Keratinocyte (primary cell): Measurements from ENCODE around the gene LDAH. TPM values are rescaled to one million over a fixed set of nuclear protein-coding genes. Genes with fewer than 3 reads are reported as not detected.

Experiments used
- DNase-seq: peaks from one replicate; pipeline ENCODE4 v3.0.0-alpha.2; 2011; ENCODE audit warnings: low read depth, missing footprints, low spot score
- FAIRE-seq: peaks from 2 replicates; lab custom pipeline; 2011; peaks lifted over from hg19 to GRCh38; lab: Jason Lieb, UNC
- H2AFZ ChIP-seq: 2 replicates; pipeline ENCODE4 v1.6.0; 2012; ENCODE audit warnings: low read length, control low read depth, inconsistent platforms; ENCODE audit not compliant: control insufficient read depth
- H3K27ac ChIP-seq: 2 replicates; pipeline ENCODE4 v1.5.1; 2011; ENCODE audit warnings: low read length; ENCODE audit not compliant: control insufficient read depth, insufficient read depth
- H3K27me3 ChIP-seq: 3 replicates; pipeline ENCODE4 v1.6.0; 2011; ENCODE audit warnings: low read length; ENCODE audit not compliant: control insufficient read depth, insufficient read depth; ENCODE audit errors: extremely low read depth
- H3K36me3 ChIP-seq, 2 experiments: 2 replicates in 1 of 2; 3 replicates in 1 of 2; pipeline ENCODE4 v1.5.1; 2011; ENCODE audit warnings: low read length in 2 of 2, mild to moderate bottlenecking in 1 of 2; ENCODE audit not compliant: control insufficient read depth in 2 of 2, insufficient read depth in 2 of 2; ENCODE audit errors: extremely low read depth in 1 of 2
- H3K4me1 ChIP-seq: 3 replicates; pipeline ENCODE4 v1.5.1; 2011; ENCODE audit warnings: low read length; ENCODE audit not compliant: control insufficient read depth, insufficient read depth; ENCODE audit errors: extremely low read depth
- H3K4me2 ChIP-seq: 3 replicates; pipeline ENCODE4 v1.6.0; 2011; ENCODE audit warnings: low read depth, low read length; ENCODE audit not compliant: control insufficient read depth, insufficient read depth; ENCODE audit errors: extremely low read depth
- H3K4me3 ChIP-seq, 3 experiments: fragments of 200-600 bp in 1 of 3; sonication (generic) in 1 of 3; 2 replicates in 2 of 3; 3 replicates in 1 of 3; pipeline ENCODE4 v1.5.1; 2011 to 2016; ENCODE audit warnings: low read length in 3 of 3, mild to moderate bottlenecking in 3 of 3, control low read depth in 2 of 3, inconsistent platforms in 1 of 3, low read depth in 1 of 3, mixed read lengths in 1 of 3, mixed run types in 1 of 3, moderate library complexity in 1 of 3; ENCODE audit not compliant: control insufficient read depth in 2 of 3, insufficient read depth in 2 of 3; ENCODE audit errors: extremely low read depth in 1 of 3
- H3K79me2 ChIP-seq: 2 replicates; pipeline ENCODE4 v1.6.0; 2012; ENCODE audit warnings: low read length; ENCODE audit not compliant: control insufficient read depth, insufficient read depth
- H3K9ac ChIP-seq: 3 replicates; pipeline ENCODE4 v1.6.0; 2011; ENCODE audit warnings: low read length; ENCODE audit not compliant: control insufficient read depth, insufficient read depth; ENCODE audit errors: extremely low read depth
- H3K9me1 ChIP-seq: 3 replicates; pipeline ENCODE4 v1.6.0; 2011; ENCODE audit warnings: low read length; ENCODE audit not compliant: control insufficient read depth, insufficient read depth; ENCODE audit errors: extremely low read depth
- H3K9me3 ChIP-seq: 2 replicates; pipeline ENCODE4 v1.5.1; 2012; ENCODE audit warnings: low read depth, low read length; ENCODE audit not compliant: control insufficient read depth
- H4K20me1 ChIP-seq: 3 replicates; pipeline ENCODE4 v1.6.0; 2011; ENCODE audit warnings: low read length; ENCODE audit not compliant: control insufficient read depth, insufficient read depth; ENCODE audit errors: extremely low read depth
- EZH2 ChIP-seq: IDR thresholded peaks from one replicate; pipeline ENCODE4 v1.6.1; 2012; ENCODE audit warnings: inconsistent platforms, mild to moderate bottlenecking, low read length, moderate library complexity
- dilution Hi-C: fragments of 300-500 bp; cut with MboI; formaldehyde crosslinking; loops from one replicate; pipeline ENCODE4 v1.7.0; 2020; ENCODE audit warnings: low sequenced_read_pairs; ENCODE audit not compliant: extremely low pct_ligation_motif_present
- polyA plus RNA-seq, 5 experiments: library from polyadenylated mRNA; depleted of rRNA in 3 of 5; stranded (reverse) in 3 of 5; stranded (forward) in 1 of 5; unstranded in 1 of 5; fragments of >200 nt; gene quantifications; 1 replicate in 1 of 5; 2 replicates in 3 of 5; 3 replicates in 1 of 5; pipeline versions ENCODE4 v1.2.1 to v1.2.3, GENCODE V29; 2011 to 2012; ENCODE audit warnings: missing spikeins in 2 of 5, low read depth in 1 of 5, low replicate concordance in 1 of 5
- TF ChIP-seq, protein P1 (sequence below), 3 experiments: IDR thresholded peaks in 1 of 3; conservative IDR thresholded peaks in 1 of 3; optimal IDR thresholded peaks in 1 of 3; 2 replicates in 2 of 3; 3 replicates in 1 of 3; pipeline versions ENCODE3 to v1.5.1; 2011; ENCODE audit warnings: low read length in 3 of 3, mild to moderate bottlenecking in 3 of 3, moderate library complexity in 2 of 3, control low read depth in 1 of 3, inconsistent platforms in 1 of 3; ENCODE audit not compliant: insufficient read depth in 2 of 3; ENCODE audit errors: extremely low read depth in 1 of 3

Gene LDAH
- polyA plus RNA-seq, 1 donor (not counting 4 experiments of a cell fraction or from before 2014, with no cell fraction given) = 22.7 TPM

GRCh38 chr2:20638014-20638413, 184.9 kb downstream of the LDAH start:
- Histone ChIP-seq H3K79me2 (no peaks in the 10 kb centered on the region), H3K4me2 (no peak overlapping the region), H4K20me1 (no peaks in the 10 kb centered on the region), H3K27me3 (no peaks in the 10 kb centered on the region), H3K27ac (no peak overlapping the region), H3K9ac (no peak overlapping the region), H3K4me1 (peaks cover 17% of the 10 kb centered on the region), H2AFZ (no peak overlapping the region), H3K9me3 (no peaks in the 10 kb centered on the region), H3K9me1 (no peaks in the 10 kb centered on the region), H3K4me3 (no peak overlapping the region), H3K36me3 (peaks cover 10 to 34% of the 10 kb centered on the region in 2 experiments)
- DNase-seq (no peak), FAIRE-seq (no peak)
- TF ChIP-seq, protein P1, sequence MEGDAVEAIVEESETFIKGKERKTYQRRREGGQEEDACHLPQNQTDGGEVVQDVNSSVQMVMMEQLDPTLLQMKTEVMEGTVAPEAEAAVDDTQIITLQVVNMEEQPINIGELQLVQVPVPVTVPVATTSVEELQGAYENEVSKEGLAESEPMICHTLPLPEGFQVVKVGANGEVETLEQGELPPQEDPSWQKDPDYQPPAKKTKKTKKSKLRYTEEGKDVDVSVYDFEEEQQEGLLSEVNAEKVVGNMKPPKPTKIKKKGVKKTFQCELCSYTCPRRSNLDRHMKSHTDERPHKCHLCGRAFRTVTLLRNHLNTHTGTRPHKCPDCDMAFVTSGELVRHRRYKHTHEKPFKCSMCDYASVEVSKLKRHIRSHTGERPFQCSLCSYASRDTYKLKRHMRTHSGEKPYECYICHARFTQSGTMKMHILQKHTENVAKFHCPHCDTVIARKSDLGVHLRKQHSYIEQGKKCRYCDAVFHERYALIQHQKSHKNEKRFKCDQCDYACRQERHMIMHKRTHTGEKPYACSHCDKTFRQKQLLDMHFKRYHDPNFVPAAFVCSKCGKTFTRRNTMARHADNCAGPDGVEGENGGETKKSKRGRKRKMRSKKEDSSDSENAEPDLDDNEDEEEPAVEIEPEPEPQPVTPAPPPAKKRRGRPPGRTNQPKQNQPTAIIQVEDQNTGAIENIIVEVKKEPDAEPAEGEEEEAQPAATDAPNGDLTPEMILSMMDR (optimal IDR thresholded peaks at IDR 0.05 in 1 of 3, IDR thresholded peaks at IDR 0.05 in 1 of 3, conservative IDR thresholded peaks at IDR 0.05 in 1 of 3; ENCODE audit: extremely low read depth in 1 of 3, insufficient read depth in 2 of 3, low read length in 3 of 3) = no peak
- no peak for TF ChIP-seq EZH2
- dilution Hi-C loops = no loop called here

GRCh38 chr2:20637147-20637546, 185.8 kb downstream of the LDAH start:
- H3K27ac ChIP-seq = no peak overlapping the region
- FAIRE-seq (no peak), DNase-seq (no peak)
- peaks cover 10 to 32% of the 10 kb centered on the region in 2 experiments for H3K36me3 ChIP-seq
- H3K4me1 ChIP-seq = peaks cover 18% of the 10 kb centered on the region
- no peaks in the 10 kb centered on the region for H3K27me3 ChIP-seq
- no peak overlapping the region for H2AFZ ChIP-seq
- peaks cover under 1% of the 10 kb centered on the region for H4K20me1 ChIP-seq
- no peak for TF ChIP-seq EZH2
- TF ChIP-seq, protein P1 (optimal IDR thresholded peaks at IDR 0.05 in 1 of 3, IDR thresholded peaks at IDR 0.05 in 1 of 3, conservative IDR thresholded peaks at IDR 0.05 in 1 of 3; ENCODE audit: extremely low read depth in 1 of 3, insufficient read depth in 2 of 3, low read length in 3 of 3) = no peak
- no peaks in the 10 kb centered on the region for H3K9me3 ChIP-seq
- no peak overlapping the region for H3K9ac ChIP-seq
- no peaks in the 10 kb centered on the region for H3K79me2 ChIP-seq
- H3K4me2 ChIP-seq = no peak overlapping the region
- no peak overlapping the region for H3K4me3 ChIP-seq
- dilution Hi-C loops = no loop called here
- H3K9me1 ChIP-seq = no peaks in the 10 kb centered on the region
